ENCODE results near the gene SLC22A23. TPM values are rescaled to one million over a fixed set of nuclear protein-coding genes. Genes with fewer than 3 reads are reported as not detected.

The SLC22A23 gene
- total RNA-seq, 1 experiment from 2014 or later, result 38.2 TPM

GRCh38 chr6:3370361-3371221 lies 86.3 kb downstream of the SLC22A23 start (continued):
- no peak for TF ChIP-seq HMGA2 (CRISPR knock-in tag; IDR thresholded peaks at IDR 0.05)
- no peak for TF ChIP-seq ZBTB21 (CRISPR knock-in tag; IDR thresholded peaks at IDR 0.05; ENCODE audit: borderline replicate concordance)
- TF ChIP-seq NFATC4 (CRISPR knock-in tag; IDR thresholded peaks at IDR 0.05), result no peak
- no peak for TF ChIP-seq ZNF512 (CRISPR knock-in tag; IDR thresholded peaks at IDR 0.05; ENCODE audit: borderline replicate concordance)
- peak; percentile 67; the same call in 1 of the 2 replicates for TF ChIP-seq FOXP1 (CRISPR knock-in tag; IDR thresholded peaks at IDR 0.05; ENCODE audit: borderline replicate concordance)
- no peak for TF ChIP-seq ELF4 (CRISPR knock-in tag; IDR thresholded peaks at IDR 0.05; ENCODE audit: low read depth)
- TF ChIP-seq ZNF396 (CRISPR knock-in tag; IDR thresholded peaks at IDR 0.05; ENCODE audit: borderline replicate concordance), result no peak
- TF ChIP-seq AR (CRISPR knock-in tag; IDR thresholded peaks at IDR 0.05), result no peak
- no peak for TF ChIP-seq MYBL2 (CRISPR knock-in tag; IDR thresholded peaks at IDR 0.05)
- TF ChIP-seq TEAD4 (CRISPR knock-in tag; IDR thresholded peaks at IDR 0.05), result no peak
- no peak for TF ChIP-seq ETV6 (CRISPR knock-in tag; IDR thresholded peaks at IDR 0.05)
- TF ChIP-seq CREM (CRISPR knock-in tag; IDR thresholded peaks at IDR 0.05), result no peak
- TF ChIP-seq, protein P1, sequence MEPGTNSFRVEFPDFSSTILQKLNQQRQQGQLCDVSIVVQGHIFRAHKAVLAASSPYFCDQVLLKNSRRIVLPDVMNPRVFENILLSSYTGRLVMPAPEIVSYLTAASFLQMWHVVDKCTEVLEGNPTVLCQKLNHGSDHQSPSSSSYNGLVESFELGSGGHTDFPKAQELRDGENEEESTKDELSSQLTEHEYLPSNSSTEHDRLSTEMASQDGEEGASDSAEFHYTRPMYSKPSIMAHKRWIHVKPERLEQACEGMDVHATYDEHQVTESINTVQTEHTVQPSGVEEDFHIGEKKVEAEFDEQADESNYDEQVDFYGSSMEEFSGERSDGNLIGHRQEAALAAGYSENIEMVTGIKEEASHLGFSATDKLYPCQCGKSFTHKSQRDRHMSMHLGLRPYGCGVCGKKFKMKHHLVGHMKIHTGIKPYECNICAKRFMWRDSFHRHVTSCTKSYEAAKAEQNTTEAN (CRISPR knock-in tag; IDR thresholded peaks at IDR 0.05), result no peak
- TF ChIP-seq ZNF138 (CRISPR knock-in tag; conservative IDR thresholded peaks at IDR 0.05), result no peak
- TF ChIP-seq, protein P2, sequence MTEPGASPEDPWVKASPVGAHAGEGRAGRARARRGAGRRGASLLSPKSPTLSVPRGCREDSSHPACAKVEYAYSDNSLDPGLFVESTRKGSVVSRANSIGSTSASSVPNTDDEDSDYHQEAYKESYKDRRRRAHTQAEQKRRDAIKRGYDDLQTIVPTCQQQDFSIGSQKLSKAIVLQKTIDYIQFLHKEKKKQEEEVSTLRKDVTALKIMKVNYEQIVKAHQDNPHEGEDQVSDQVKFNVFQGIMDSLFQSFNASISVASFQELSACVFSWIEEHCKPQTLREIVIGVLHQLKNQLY (CRISPR knock-in tag; IDR thresholded peaks at IDR 0.05), result no peak

DNA sequence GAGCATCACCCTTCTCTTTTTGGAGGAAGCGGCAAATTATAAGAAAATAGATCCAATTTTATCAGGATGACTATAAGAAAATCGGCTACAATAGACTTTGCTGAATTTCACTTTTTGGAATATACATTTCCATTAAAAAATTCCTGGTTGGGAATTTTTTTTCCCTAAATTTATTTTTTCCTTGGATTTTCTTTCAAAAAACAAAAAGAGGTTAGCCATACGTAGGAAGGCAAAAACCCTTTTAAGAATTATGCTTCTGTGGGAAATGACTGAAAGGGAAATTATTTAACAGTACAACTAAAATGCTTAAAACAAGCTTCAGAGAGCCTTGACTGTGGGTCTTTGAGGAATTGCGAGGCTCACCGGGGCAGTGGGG lies 86.9 kb downstream of the SLC22A23 start:
- Mint-ChIP-seq H3K36me3 (peaks cover 3% of the 10 kb centered on the region), H3K27ac (no peak overlapping the region), H3K27me3 (ENCODE audit: low read depth) (no peaks in the 10 kb centered on the region), H3K4me3 (no peak overlapping the region), H3K9me3 (no peaks in the 10 kb centered on the region), H3K4me1 (peaks cover 38% of the 10 kb centered on the region)
- TF ChIP-seq NFE2L1 (CRISPR knock-in tag; IDR thresholded peaks at IDR 0.05), result no peak
- DNase-seq (ENCODE audit: low spot score), result no peak
- ATAC-seq, result no peak
- CTCF ChIA-PET, result interaction anchor here (0.8 to 3.2 kb wide), 5 partner anchors 9 to 40 kb away, joined by 3 to 11 read pairs (median 3); no protein-coding TSS in a partner anchor
- POLR2A ChIA-PET, result interaction anchor here (1.0 kb wide), 1 partner anchor 88 kb away, joined by 3 read pairs; no protein-coding TSS in a partner anchor

GRCh38 chr6:3368685-3369084 lies 88.2 kb downstream of the SLC22A23 start:
- peaks cover 3% of the 10 kb centered on the region for H3K36me3 Mint-ChIP-seq
- no peak overlapping the region for H3K4me3 Mint-ChIP-seq
- H3K27me3 Mint-ChIP-seq (ENCODE audit: low read depth), result no peaks in the 10 kb centered on the region
- no peak overlapping the region for H3K27ac Mint-ChIP-seq
- ATAC-seq (no peak), DNase-seq (ENCODE audit: low spot score) (no peak)
- H3K4me1 Mint-ChIP-seq, result peaks cover 46% of the 10 kb centered on the region
- no peaks in the 10 kb centered on the region for H3K9me3 Mint-ChIP-seq
- CTCF ChIA-PET, result no interaction called here
- POLR2A ChIA-PET, result no interaction called here
- TF ChIP-seq ELF4 (CRISPR knock-in tag; IDR thresholded peaks at IDR 0.05; ENCODE audit: low read depth) (no peak), FOXP4 (CRISPR knock-in tag; IDR thresholded peaks at IDR 0.05) (no peak), E2F1 (CRISPR knock-in tag; IDR thresholded peaks at IDR 0.05) (no peak), ZNF416 (CRISPR knock-in tag; IDR thresholded peaks at IDR 0.05) (no peak), AR (CRISPR knock-in tag; IDR thresholded peaks at IDR 0.05) (no peak), ZNF396 (CRISPR knock-in tag; IDR thresholded peaks at IDR 0.05; ENCODE audit: borderline replicate concordance) (no peak)
